T-helper 22 cell (primary cell): ENCODE data around the gene RHOT1.
"Not testable (repeated sequence)": the region's sequence is repeated elsewhere in the genome, so short reads cannot be mapped to it uniquely, and the experiment has no call there.

Experiments
- DNase-seq: peaks from one replicate; pipeline ENCODE4 v3.0.0-alpha.2; 2020; ENCODE audit warnings: low read depth

RHOT1 gene

GRCh38 chr17:32124985-32125847, 17.1 kb upstream of the RHOT1 start:
- no peak for DNase-seq

- DNase-seq: no peak
These were observed 16.5 kb upstream of the RHOT1 start for GRCh38 chr17:32125848-32126153.

- no peak for DNase-seq
These were observed 16.0 kb upstream of the RHOT1 start for GRCh38 chr17:32126325-32126724.

DNA sequence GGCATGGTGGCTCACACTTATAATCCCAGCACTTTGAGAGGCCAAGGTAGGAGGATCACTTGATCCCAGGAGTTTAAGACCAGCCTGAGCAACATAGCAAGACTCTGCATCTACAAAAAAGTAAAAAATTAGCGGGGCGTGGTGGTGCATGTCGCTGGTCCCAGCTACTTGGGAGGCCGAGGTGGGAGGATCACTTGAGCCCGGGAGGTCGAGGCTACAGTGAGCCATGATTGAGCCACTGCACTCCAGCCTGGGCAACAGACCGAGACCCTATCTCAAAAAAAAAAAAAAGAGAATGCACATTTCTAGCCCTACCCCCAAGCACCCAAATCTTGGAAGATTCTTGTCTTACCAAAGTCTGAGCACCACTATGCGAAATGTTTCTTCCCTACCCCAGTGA, 15.6 kb upstream of the RHOT1 start:
- DNase-seq: no peak

GRCh38 chr17:32127158-32127897, 15.0 kb upstream of the RHOT1 start:
- peak; percentile 70 for DNase-seq

DNA sequence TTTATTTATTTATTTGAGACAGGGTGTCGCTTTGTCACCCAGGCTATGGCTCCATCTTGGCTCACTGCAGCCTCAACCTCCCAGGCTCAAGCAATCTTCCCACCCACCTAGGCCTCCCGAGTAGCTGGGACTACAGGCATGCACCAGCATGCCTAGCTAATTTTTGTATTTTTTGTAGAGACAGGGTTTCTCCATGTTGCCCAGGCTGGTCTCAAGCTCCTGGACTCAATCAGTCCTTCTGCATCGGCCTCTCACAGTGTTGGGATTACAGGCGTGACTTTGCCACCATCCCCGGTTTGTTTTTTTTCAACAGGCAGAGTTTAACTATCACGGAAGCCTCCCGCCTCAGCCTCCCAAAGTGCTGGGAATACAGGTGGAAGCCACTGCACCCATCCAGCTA, 13.8 kb upstream of the RHOT1 start:
- not testable (repeated sequence) for DNase-seq

DNA sequence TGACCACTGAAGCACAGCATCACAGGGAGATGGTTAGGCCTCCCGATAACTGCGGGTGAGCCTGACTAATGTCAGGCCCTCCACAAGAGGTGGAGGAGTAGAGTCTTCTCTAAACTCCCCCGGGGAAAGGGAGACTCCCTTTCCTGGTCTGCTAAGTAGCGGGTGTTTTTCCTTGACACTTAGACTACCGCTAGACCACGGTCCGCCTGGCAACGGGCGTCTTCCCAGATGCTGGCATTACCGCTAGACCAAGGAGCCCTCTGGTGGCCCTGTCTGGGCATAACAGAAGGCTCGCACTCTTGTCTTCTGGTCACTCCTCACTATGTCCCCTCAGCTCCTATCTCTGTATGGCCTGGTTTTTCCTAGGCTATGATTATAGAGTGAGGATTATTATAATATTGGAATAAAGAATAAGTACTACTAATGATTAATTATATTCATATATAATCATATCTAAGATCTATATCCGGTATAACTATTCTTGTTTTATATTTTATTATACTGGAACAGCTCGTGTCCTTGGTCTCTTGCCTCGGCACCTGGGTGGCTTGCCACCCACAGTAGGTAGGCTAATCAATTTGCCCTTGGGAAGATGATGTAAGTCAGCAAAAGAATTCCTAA, 6.7 kb upstream of the RHOT1 start:
- DNase-seq: not testable (repeated sequence)

DNA sequence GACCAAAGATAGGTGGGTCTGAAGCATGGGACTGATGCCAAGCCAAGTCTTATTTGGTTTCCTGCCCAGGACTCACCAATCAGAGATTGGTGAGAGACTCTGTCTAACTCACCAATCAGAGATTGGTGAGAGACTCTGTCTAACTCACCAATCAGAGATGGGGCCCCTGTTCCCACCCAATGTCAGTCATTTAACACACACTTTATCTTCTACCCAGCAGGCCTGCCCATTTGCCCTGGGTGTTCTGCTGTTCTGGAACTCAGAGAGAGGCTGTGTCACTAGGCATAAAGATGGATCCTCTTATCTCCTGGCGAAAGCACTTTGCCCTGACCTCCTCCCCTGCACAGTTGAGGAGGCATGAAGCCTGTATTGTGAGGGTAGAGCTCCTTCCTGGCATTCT, 5.4 kb upstream of the RHOT1 start:
- no peak for DNase-seq

GRCh38 chr17:32139504-32139903, 2.8 kb upstream of the RHOT1 start:
- DNase-seq: not testable (repeated sequence)

DNA sequence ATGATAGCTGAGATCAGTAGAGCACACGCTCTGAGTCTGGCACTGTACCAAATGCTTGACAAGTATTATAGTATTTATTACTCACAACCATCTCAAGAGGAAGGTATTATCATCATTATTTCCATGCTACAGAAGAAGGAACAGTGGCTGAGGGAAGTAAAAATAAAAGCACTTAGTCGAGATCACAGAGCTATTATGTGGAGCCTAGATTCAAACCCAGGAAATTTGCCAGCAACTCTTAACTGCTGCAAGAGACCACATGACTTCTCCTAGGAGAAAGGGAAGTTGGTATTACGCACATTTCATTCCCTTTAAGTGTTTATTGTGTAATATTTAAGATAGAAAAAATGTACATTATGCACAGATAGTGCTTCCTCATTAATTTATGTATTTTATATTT, 1.0 kb upstream of the RHOT1 start:
- DNase-seq: no peak

- DNase-seq: no peak
These were observed 644 bp upstream of the RHOT1 start for GRCh38 chr17:32141679-32142037.

DNA sequence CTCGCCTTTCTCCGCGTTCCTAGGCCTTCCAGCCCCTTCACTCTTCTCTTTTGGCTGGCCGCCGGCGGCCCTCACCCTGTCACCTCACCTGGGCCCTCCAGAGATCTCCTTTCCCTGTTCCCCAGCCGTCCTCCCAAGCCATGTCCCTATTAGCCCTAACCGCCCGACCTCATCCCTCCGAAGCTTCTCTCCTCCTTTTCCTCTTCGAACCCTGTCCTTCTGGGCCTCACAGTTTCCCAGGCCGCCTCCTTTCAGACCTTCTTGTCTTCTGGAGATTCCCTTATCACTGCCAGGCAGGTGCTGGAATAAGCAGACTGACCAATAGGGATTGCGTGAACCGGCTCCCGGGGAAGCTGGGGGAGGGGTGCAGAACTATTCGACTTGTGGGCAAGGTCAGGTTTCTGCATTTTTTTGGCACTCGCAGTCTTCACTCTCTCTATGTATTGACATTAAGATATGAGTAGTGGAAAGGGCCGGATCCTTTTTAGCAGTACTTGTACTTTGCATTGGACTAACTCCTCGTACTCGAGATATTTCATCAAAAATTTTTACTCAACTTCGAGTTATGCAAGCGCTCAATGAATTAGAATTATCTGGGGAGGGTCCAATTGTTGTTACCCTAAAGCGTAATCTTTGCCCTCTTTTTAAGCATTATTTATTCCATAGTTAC, 690 bp downstream of the RHOT1 start:
- DNase-seq: no peak

DNA sequence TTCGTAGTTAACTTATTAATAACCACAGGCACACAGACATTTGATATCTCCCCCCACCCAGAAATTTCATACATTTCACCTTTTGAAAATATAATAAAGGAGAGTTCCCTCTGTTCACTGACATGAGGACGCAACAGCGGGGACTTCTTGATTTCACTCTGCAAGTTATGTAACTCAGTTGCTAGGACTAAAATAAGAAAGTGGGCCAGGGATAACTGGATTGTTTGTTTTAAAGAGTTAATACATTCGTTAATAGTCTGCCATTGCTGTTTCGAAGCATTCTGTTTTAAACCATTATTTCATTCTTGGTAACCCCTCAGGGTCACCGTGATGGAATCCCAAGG, 1.2 kb downstream of the RHOT1 start:
- DNase-seq: no peak

DNA sequence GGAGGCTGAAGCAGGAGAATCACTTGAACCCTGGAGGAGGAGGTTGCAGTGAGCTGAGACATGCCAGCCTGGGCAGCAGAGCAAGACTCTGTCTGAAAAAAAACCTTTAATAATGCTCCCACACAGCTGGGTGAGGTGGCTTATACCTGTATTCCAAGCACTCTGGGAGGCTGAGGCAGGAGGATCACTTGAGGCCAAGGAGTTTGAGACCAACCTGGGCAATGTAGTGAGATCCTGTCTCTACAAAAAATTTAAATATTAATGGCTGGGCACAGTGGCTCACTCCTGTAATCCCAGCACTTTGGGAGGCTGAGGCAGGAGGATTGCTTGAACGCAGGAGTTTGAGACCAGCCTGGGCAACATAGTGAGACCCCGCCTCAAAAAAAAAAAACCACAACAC, 2.1 kb downstream of the RHOT1 start:
- DNase-seq: not testable (repeated sequence)

- DNase-seq: no peak
These were observed 6.0 kb downstream of the RHOT1 start for GRCh38 chr17:32148351-32148750.

- DNase-seq: no peak
These were observed 8.1 kb downstream of the RHOT1 start for GRCh38 chr17:32150358-32150757.

GRCh38 chr17:32152130-32152529, 9.8 kb downstream of the RHOT1 start:
- no peak for DNase-seq

DNA sequence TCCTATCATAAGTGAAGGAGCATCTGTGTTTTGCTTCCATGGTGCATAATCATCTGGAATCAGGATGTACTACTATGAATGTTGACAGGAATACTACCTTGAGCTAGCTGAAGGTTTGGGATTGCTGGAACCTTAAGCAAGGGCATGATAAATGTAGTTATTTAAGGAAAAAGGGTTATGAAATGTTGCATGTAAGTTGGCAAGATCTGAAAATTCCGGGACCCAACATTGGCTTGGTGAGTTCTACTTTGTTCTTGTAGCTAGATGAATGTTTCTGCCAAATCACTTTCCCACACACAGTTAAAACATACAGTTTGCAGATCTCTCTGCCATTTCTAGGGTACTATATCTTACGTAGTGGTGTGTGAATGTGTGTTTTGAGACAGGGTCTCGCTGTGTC, 13.6 kb downstream of the RHOT1 start:
- no peak for DNase-seq

- DNase-seq: no peak
These were observed 14.4 kb downstream of the RHOT1 start for GRCh38 chr17:32156656-32157055.

- no peak for DNase-seq
These were observed 14.9 kb downstream of the RHOT1 start for GRCh38 chr17:32157225-32157624.

DNA sequence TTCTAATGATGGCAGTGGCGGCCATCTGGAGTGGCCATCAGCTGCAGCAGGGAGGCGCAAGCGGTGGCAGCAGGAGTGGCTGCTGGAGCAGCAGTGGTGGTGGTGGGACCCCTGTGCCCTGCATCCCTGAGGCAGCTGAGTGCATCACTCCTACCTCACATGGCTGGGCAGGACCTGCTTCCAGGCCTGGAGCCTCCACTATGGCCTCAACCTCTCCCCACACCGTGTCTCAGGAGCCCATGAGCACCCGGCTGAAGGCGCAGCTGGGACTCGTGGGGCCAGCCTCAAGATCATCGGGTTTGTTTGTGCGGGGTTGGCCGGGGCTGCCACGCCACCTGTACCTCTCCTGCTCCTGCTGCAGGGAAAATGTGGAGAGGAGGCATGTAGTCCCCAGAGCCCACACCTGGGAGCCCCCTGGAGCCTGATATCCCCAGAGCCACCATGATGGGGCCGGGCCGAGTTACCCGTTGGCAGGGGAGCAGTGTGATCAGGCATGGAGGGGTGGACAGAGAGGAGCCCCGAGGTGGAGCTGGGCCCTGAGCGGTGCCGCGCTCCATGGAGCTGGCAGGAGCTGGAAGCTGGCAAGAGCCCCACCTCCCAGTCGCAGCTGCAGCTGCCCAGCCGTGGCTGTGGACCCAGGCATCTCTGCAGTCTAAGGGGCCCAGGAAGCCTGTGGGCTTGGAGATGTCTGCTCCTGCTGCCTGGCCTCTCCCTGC, 16.7 kb downstream of the RHOT1 start:
- no peak for DNase-seq
